NCI-H2171 (cell line): ENCODE measurements around the gene AP1S2.
"Not testable (repeated sequence)": the region's sequence is repeated elsewhere in the genome, so short reads cannot be mapped to it uniquely, and the experiment has no call there.

ENCODE experiments used
- DNase-seq: peaks from one replicate; lab custom pipeline; 2025; lab: John Stamatoyannopoulos, UW

The AP1S2 gene

DNA sequence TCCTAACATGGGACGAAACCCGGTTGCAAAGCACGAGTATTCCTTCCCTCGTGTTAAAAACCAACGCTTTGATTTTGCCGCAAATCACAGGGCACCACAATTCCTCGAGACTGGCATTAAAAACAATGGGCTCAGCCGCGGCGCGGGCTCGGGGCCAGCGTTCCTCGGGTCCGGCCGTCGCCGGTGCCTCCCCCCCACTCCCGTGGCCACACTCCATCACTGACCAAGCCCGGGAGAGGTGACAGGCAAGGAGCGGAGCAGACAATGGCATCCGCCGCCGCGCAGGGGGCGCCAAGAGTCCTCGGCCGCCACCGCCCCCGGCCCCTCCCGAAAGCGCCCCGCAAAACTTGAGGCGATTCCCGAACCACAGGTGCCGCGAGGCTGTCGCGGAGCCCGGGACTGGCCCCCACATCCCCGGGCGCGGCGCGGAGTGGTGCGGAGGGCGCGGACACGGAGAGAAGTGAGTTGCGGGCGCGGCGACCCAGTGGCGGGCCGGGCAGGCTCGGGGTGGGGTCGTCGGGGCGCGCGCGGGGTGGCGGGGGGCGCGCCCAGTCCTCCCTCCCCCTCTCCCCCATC is 445 bp downstream of the AP1S2 start:
- DNase-seq, result peak; percentile 4

DNA sequence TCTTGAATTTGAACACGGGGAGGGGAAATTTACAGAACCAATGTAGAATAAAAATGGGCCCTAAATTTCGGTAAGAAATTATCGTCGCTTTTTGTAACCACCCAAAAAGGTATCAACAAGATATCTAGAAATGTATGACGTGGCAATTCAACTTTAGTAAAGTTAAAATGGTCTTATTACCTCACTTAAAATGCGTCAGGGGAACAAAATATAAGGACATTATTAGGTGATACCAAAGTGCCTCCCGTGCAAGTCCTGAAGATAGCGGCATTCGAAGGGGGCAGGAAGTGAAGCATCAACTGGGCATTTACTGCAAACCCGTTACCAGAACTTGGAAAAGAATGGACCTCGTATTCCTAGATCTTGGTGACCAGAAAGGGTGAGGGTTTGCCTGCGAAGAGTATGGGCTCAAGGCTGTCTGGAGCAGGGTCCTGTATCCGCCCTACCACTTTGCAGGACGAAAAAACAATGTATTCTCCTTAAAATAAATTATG is 980 bp downstream of the AP1S2 start:
- no peak for DNase-seq

DNA sequence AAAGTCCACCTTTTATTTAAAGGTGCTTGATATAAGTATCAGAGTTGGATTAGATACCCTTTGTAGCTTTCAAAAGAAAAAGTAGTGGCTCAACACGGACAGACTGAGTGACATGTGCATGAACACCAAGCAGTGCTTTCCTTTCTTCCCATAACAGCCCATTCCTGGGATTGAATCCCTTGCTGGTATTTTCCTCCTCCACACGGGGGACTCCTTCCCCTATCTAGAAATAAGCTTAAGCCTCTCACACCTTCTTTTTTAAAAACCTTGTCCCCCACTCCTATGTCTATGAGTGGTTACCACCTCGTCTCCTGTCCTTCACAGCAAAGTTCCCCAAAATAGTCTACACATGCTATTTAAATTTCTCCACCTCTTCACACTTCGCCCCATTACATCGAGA is 5.1 kb downstream of the AP1S2 start:
- no peak for DNase-seq

DNA sequence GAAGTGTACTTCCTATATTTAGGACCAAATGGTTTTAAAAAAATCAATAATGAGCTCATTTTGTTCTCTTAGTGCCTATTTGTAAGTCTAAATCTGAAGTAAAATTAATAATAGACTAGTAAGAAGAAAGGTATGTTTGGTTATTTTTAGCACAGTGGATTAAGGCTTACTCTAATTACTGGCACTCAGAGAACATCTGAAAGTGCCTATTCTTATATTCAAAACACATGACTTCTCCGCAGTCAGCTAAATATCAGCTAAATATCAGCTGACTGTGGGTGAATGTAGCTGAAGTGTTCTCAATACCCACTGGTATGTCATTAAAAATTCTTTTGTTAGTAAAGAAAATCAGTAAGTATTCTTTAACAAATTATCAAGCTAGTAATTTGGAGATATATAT is 6.0 kb downstream of the AP1S2 start:
- no peak for DNase-seq

DNA sequence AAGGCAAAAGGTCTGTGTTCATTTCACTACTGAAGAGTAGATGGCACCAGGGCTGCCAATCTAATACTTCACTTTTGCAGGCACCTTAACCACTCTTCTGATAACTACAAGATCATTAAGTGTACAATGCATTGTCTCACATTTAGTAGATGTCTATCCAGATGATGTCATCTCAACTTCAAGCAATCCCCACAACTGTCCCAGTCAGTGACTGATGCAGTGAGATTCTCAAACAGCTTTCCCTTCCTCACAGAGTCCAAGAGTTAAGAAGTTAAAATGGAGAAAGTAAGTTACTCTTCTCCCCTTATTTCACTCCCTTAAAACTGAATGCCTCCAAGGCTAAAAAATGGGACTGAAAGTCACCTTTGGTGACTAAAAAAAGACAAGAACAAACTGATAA is 10.7 kb downstream of the AP1S2 start:
- no peak for DNase-seq

DNA sequence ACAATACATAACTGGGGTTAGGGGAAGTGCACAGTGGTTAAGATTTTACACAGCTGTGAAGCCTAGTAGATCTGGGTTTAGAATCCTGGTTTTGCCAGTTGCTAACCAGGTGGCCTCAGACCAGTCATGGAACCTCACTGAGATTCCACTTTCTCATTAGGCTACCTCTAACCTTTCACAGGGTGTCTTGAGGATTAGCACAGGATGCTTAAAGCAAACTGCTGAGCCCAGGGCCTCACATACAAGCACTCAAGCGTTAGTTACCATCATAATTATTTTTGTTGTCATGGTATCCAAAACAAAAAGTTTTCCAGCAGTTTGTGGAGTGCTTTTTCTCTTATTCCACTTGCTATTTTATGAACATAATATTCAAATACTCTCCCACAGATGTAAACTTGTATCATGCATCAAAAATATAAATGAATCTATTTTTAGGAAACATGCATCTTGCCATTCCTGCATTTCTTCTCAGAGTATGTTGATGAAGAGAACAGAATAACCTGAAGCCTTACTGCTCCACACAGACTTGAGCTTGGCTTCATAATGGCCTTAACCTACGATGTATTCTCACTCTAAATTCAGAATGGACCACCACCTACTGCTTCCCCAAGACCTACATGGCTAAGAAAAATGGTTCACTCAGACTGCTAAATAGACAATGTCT is 12.6 kb downstream of the AP1S2 start:
- no peak for DNase-seq

DNA sequence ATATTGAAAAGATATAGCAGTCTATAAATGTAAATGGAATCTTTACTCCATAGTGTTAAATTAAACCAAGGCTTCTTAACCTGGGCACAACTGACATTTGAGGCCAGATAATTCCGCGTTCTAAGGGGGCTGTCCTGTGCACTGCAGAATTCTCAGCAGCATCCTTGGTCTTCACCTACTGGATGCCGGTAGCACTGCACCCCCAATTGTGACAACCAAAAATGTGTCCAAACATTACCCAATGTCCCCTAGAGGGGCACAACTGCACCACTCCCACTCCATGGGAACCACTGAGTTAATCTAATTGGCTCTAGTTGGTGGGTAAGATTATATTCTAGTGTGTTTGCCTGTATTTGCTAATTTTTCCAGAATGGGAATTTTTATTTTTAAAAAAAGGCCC is 16.6 kb downstream of the AP1S2 start:
- DNase-seq, result no peak

DNA sequence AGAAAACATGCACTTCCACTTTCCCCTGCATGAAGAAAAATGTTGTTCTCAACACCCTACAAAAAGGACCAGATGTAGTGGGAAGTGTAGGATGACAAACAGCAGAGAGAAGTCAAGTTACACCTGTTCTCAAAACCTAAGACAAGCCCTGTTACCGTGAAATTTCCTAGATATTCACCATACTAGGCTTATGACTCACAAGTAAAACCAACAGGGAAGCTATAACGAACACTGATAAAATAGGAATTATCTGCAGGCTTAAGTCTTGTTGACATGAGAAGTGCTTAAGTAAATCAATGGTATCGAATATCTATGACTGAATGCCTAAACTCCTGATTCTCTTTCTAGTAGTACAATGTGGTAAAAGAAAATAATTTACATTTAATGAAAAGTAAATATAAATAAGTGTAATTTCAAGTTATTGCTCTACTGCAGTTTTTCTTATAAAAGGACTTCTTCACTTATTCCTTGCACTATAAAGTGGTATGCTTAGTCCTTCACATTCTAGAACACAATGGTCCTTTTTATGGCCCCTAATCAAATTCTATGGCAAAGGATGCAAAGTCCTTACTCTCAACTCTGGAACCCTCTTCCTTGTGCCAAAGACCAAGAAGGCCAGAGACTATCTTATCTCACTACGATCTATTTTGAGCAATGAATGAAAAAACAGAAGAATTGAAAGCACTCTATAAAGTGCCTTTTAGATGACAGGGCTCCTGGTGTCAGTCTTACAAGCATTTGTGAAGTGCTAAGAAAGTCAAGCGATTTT is 19.6 kb downstream of the AP1S2 start:
- no peak for DNase-seq

DNA sequence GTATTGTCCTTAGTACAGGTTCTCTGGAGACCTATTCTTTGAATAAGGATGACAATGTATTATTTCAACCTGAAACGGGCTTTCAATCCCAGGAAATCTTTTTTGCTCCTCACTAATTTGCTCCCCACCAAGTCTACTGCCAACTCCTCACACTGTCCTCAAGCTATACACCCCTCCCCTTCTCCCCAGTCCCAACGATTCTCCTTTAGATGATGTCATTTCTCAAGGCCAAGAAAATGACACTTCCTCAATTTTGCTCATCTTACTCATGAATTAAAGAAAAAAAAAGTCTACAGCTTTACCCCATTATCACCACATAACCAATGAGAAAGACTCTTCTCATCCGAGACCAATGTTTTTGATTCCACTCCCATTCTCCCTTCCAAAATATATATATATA is 20.6 kb downstream of the AP1S2 start:
- no peak for DNase-seq

DNA sequence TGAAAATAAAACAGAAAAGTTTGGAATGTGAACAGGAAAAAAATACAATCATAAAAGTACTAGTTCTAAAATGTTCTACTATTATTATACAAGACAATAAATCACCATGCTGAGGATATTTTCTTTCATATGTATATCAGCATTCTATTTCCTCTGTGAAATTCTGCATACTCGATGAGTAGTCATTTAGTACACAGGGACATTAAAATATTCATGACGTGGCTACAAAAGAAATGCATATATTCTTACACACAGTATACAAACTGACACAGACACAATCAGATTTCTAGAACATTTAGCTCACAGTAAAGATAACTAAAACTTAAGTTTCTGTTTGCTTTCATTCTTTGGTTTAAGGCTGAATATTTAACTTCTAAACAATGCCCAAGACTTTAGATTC is 23.3 kb downstream of the AP1S2 start:
- not testable (repeated sequence) for DNase-seq

DNA sequence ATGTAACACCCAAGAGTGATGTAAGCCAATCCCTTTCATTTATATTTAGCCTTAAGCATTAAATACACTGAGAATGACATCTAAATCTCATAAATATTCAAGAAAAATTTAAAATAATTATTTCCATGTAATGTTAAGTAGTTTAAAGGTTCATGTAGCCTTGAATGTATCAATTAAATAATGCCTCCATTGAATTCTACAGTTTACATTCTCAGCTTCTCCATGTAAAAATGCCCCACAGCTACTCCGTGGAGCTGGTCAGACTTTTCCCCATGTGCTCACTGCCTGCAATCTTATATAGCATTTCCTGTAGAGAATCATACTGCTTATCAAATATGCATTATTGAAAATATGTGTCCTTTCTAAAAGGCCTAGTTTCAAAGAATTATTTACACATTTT is 25.4 kb downstream of the AP1S2 start:
- DNase-seq, result no peak

DNA sequence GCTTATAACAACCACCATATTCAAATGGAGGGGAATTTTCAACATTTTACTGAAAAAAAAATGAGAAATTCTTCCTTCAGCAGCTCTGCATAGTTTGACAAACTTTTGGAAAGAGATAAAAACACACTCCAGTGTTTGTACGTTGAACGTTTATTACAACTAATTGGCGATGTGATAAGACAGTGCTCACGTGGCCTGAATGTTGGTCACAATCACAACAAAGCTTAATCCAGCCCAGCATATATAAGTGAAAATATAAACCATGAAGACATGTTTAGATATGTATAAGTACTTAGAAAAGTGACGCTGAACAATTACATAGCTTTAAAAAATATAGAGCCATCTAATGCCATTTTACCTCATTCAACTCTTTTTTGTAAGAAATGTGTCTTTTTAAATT is 28.7 kb downstream of the AP1S2 start:
- DNase-seq, result no peak

DNA sequence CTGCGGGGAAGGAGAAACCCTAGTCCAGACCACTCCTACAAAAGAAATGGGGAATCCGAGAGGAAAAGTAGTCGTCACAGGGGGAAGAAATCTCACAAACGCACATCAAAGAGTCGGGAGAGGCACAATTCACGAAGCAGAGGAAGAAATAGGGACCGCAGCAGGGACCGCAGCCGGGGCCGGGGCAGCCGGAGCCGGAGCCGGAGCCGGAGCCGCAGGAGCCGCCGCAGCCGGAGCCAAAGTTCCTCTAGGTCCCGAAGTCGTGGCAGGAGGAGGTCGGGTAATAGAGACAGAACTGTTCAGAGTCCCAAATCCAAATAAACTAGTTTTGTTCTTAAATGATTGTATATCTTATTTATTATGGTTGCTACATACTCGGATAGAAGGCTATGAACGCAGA is 31.7 kb downstream of the AP1S2 start:
- DNase-seq, result no peak

DNA sequence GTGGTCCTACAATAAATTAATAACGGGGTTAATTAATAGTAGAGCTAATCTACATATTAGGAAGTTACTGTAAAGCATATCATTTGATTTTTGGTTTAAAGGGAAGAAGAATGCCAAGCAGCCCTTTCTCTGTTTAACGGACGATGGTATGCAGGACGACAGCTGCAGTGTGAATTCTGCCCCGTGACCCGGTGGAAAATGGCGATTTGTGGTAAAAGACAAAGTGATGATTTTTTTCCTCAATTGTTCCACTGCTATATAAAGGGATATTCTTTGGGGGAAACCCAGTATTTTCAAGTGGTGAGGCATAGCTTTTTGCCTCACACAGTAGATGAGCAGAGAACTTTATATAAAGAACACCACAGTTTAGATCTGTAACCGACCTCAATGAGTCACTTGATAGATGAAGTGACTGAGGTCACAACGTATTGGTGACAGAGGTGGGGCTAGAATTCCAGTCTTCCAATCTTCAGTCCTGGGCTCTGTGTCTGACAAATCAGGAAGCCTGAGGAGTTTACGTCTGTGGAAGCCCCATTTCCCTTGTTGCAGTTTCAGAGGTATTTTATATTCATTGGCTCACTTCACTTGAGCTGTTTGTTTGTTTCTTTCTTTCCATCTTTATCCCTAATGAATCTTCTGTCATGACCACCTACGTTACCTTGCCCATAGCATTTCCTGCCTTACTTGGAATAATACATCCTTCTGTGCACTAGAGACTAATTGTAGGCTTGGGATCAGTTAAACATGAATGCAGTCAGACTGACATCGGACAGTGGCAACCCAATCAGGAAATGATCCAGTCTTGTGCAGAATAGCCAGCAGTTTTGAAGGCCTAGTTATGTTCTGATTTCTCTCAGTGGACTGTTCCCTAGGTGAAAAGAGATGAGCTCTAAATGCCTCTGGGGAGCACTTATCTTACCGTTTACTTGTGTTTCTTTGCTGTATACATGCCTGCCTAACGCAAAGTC is 34.2 kb downstream of the AP1S2 start:
- no peak for DNase-seq

DNA sequence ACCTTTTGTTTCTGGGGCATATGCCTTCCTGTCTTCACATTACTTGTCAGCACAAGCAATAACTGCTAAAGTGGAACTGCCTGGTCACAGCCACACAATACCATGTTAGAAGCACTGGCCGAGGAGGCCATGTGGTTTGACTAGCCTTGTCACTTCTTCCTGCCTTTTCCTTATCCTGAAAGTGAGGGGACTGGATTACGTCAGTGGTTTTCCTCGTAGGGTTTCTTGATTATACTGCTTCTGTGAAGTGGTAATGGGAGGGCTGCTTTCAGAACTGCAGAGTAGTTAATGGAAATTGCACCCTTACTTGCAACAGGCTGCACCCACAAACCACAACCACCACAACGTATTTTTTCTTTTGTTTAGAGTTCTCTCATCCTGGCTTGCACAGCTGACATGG is 37.7 kb downstream of the AP1S2 start:
- DNase-seq, result no peak

DNA sequence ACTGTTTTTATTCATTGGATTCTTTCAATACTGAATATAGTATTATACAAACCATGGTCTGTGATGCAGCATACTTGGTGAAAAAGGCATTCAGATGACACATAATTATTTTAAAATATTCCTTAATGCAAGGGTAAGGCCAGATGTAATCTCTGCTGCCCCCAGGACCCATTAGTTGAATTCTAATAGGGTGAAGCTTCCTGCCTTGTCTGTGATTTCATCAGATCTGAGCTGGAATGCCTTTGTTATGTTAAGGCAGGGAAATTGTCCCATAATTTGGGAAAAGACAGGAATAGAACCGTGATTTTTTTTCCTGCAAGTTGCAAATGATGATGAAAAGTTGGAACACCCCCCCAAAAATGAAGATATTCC is 38.2 kb downstream of the AP1S2 start:
- no peak for DNase-seq

DNA sequence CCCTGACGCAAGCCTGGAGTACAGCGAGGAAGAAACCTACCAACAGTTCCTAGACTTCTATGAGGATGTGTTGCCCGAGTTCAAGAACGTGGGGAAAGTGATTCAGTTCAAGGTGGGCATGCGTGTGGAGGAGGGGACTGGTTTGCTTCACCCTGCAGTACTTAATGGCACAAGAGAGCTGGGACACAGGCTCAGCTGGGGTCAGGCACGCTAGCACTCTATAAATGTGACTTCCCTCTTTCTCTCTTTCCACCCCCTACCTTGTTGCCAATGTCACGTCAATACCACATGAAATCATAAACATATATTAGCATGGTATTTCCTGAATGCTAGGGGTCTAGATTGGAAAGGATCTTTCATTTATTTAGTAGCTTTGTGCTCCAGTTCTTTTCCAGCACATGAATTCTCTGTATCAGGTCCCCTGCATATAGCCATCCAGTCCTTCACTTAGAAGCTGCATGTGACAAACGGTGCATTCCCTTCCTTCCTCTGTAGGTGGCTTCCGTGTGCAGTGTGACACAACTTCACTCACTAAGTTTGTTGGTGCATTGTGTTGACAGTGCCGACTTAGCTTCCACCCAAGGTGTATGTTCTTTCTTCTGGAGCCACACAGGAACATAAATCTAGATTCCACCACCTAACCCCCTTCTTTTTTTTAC is 38.7 kb downstream of the AP1S2 start:
- no peak for DNase-seq

DNA sequence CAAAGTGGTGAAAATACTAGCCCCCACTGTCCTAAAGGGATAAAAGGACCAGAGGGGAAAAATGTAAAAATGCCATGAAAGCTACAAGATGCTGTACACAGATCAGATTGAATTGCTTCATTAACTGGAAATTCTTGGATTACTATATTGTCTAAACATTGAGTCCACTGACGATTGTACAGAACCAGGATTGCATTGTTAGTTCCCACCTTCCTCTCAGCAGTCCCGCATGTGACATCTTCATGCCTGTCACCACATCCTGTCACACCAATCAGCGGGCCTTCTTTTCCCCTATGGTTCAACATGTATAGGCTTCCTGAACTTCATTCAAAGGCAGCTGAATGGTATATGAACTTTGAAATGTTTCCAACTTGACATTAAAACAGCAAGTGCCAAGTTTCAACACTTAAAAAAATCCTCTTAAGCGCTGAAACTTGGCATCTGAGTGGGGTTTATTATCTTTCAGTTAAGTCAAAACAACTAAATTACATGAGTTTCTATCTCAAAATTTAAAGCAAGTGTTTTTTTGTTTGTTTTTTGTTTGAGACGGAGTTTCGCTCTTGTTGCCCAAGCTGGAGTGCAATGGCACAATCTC is 39.7 kb downstream of the AP1S2 start:
- no peak for DNase-seq

DNA sequence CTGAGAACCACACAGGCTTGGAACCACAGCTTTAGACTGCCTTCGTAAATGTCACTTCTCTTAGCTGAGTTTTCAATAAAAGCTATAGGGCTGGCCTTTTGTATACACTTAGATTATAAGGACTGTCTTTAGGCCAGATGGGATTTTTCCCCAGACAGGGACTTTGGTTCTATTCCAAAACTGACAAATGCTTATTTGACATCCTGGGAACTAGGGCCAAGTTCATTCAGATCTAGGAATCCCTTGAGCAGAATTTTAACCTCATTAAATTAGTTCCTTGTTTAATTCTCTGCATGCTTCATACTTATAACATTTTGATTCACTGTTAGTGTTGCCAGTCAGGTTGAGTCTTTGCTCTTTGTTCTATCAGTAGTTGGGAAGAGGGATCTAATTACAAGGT is 41.2 kb downstream of the AP1S2 start:
- no peak for DNase-seq

DNA sequence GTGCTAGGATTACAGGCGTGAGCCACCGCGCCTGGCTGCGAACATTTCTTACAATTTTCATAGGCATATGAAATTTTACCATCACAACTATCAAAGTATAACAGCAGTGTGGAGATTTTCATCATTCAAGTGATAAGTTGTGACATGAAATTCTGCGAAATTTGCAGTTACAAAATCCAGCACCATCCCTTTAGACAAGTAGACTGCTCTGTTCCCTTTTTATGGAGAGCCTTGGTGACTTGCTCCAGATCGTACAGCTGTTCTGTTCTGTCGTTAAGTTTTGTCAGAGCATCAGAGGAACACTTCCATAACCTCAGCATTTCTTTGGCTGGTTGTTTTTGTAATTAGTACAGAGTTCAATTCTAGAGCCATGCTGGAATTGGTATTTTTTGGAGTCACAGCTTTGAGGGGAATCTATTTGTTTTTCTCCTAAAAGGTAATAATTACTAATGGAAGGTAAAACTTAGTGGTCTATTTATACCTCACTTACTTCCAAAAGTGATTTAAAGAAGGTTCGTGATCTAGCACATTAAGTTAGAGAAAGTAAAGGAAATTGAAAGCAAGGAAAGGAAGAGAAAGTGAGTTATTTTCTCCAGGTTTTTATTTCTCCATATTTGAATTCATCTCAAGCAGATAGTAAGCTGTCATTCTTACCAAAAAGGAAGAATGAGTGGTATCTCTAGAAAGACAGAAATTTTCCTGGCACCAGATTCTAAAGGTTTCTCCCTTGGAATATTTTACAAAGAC is 42.2 kb downstream of the AP1S2 start:
- DNase-seq, result no peak

DNA sequence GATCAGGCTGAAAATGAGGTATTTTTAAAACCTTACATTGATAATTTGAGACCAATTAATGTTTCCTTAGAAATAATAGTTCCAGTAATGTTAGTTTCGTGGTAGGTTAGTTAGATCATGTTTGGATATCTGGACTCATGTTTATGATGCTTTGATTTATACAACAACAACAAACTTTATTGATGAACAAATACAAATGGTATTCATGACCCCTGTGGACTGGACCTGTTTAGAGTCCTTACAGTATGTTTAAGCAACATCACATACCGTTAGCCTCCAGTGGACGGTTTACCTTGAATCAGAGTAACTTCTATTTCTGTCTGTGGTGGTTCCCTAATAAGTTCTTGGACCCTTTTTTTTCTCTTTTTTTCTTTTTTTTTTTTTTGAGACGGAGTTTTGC is 46.4 kb downstream of the AP1S2 start:
- DNase-seq, result no peak
